GM08714 (cell line): ENCODE data around the gene HS6ST3.
"Not testable (repeated sequence)": the region's sequence is repeated elsewhere in the genome, so short reads cannot be mapped to it uniquely, and the experiment has no call there.

Experiments used
- H3K4me3 ChIP-seq: fragments of 200-500 bp; sonication (Bioruptor generic); 2 replicates; pipeline ENCODE4 v1.5.1; 2014; ENCODE audit warnings: mild to moderate bottlenecking, low read length, inconsistent platforms
- ZNF274 ChIP-seq: IDR thresholded peaks from 2 replicates; pipeline ENCODE4 v1.6.1; 2012; ENCODE audit warnings: mild to moderate bottlenecking, low read depth, low read length

HS6ST3 gene

DNA sequence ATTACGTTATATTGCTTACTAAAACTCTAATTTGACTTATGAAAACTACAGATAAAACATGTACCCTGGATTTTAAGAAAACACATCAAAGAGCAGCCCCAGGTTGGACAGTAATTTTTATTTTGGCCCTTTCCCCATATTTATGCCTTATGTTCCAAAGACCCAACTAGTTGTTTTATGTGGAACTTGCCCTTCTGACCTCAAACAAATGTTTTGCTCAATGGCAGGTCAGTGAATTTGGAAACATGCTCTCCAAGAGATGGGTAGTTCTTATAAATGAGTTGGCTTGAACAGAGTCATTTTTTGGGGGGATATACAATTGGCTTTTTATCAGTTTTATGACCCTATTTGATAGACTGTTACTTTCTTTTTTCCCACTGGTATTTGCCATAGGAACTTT is 360.0 kb downstream of the HS6ST3 start:
- TF ChIP-seq ZNF274: no peak

DNA sequence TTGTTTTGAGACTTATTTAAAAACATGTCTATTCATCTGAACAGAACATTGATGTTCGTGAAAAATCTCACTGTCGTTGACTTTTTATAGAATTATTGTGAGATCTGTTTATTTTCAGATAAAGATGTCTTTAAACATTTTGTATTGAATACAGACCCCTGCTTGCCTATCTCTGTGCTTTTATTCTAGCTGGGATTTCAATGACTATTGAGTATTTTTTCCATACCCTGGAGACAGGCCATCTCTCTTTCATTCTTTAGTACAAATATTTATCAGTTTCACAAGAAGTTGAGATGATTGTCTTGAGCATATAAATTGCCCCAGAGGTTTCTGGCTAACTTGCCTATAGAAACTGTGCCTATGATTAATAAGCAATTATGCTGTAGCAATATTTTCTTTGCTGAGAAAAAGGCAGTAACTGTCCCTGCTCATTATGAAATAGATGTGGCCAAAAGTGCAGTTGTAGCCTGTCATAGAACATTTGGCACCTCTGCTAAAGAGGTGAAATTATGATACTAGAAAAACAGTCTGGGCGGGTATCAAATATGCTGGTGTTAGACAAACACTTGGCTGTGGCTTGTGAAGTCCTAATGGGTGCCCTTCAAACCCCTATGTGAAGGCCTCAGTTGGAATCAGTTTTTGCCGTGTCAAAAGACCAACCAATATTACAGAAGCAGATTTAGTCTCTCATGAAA is 360.6 kb downstream of the HS6ST3 start:
- no peak for TF ChIP-seq ZNF274
- no peak overlapping the region for H3K4me3 ChIP-seq

More for the DNA sequence above, 360.0 kb downstream of the HS6ST3 start:
- H3K4me3 ChIP-seq: no peak overlapping the region

DNA sequence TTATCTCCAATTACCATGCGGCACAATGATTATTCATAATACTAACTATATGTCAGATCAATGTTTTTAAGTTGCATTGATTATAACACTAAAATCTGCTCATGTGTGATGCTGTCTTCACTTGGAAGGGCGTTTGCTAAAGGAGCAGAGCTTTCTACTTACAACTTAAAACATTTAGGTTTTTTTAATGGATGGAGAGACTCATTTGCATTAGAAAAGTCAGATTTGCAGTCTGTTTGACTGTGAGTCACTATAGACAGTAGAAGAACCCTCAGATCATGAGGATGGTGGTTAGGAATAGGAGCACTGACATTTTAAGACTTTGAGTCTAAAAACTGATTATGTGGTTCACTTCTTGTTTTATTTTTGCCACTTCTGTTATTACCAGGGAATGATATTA is 364.6 kb downstream of the HS6ST3 start:
- TF ChIP-seq ZNF274: no peak

DNA sequence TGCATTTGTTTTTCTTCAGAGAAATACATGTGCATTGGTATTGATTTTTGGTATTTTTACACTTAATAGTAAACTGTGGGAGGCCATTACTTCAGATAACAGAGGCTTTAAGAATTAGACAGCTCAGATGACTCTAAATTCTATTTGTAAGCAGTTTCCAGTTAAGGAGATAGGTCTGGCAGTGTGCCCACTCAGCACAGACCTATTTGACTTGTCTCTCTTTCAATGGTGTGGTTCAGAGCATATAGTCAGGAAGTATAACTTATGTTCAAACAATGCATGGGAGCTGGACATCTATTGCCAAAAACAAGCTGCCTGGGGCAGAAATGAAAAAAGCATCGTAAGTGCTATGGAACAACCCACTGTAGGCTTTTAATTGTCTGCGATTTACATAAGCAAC is 370.7 kb downstream of the HS6ST3 start:
- no peak overlapping the region for H3K4me3 ChIP-seq
- no peak for TF ChIP-seq ZNF274

More for the DNA sequence above, 364.6 kb downstream of the HS6ST3 start:
- no peak overlapping the region for H3K4me3 ChIP-seq

DNA sequence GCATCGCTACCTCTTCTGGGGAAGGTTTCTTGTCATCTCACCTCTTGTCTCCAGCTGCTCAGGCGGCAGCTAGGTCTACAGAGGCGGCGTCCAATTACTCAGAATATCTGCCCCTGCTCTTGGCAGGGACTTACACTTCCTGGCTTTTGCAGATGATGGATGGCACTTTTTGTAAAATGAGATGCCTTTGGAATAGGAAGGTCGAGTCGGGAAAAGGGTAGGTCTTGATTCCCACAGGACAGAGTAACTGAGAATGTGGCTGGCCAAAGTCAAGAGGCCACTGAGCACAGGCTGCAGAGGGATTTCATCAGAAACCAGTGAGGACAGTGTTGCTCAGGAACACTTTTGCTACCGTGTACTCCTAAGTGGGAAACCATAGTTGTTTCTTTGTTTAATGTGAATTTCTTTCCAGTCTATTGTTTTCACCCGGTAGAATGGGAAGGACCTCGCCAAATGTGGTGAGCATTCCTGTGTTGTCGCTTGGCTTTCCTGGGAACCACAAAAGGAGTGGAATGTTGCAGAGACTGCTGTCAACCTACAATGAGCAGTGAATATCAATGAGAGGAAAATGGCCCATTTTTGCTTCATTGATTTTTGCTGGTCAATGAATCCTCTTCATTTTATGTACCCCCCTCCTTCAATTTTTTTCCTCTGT is 383.7 kb downstream of the HS6ST3 start:
- no peak overlapping the region for H3K4me3 ChIP-seq
- TF ChIP-seq ZNF274: no peak

DNA sequence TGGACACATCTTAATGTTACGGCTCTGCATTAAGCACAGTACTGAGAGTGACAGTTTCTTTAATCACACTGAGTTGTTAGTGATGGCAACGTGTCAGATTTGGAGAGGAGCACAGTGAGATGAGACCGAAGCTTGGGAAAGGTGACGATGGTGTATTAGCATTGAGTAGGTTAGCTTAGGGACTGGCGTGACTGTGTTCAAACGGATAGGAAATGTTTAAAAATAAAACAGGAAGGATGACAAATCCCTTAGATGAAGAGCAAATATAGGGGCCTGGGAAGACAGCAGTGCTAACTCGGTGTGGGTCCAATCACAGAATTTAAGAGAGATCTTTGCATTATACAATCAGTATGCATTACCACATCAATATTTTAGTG is 384.3 kb downstream of the HS6ST3 start:
- no peak for TF ChIP-seq ZNF274
- no peak overlapping the region for H3K4me3 ChIP-seq

DNA sequence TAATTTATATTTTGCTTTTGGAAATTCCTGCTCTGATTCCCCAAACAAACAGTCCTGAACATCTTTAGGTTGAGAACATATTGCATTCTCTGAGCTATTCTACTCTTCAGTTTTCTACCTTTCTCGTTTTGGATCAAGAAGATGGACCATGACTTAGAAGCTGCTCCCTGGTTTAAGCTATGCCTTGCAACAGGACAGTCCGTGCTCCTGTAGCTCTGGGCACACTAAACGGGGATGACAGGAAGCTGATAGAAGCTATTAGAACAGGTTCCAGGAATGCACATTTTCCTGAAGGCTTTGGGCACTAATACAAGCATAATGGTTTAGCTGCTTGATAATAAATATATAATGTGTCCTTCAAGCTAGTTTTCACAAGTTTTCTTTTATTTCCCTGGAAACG is 385.2 kb downstream of the HS6ST3 start:
- TF ChIP-seq ZNF274: no peak
- no peak overlapping the region for H3K4me3 ChIP-seq

DNA sequence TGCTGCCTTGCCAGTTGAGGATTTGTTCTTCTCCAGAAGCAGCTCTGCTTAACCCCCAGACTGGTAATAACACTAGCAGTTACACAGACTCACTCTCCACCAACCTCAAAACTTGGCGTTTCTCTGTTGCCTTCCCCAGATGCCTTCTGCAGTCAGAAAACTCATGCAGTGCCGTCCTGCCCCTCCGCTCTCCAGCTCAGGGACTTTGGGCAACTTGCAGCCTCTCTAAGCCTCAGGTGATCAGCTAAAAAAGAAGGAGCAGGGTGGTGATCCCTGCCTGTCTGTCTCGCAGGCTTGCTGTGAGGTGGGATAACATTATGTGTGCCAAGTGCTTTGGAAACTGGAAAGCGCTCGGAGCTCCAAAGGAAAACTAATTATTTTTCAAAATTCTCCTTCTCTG is 391.6 kb downstream of the HS6ST3 start:
- no peak for TF ChIP-seq ZNF274
- H3K4me3 ChIP-seq: no peak overlapping the region

DNA sequence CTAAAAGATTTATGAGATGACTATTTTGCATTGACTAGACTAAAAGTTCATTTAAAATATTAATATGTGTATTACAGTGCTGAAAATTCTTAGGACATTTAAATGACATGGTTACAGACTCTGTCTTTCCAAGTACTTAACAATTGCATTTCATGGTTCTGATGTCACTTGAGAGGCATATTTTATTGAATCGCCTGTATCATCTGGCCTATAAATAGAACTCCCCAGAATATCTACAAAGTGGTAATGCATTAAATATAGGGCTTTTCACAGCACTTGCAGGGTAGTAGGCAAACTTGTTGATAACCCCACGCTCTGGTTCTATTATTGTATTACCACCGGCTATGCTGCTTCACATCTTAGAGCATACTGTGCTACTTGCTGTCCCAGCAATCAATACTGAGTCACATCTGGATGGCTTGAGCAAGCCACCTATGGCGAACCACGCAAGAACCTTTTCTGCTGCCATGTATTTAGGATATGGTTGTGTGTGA is 400.6 kb downstream of the HS6ST3 start:
- H3K4me3 ChIP-seq: no peak overlapping the region
- no peak for TF ChIP-seq ZNF274

DNA sequence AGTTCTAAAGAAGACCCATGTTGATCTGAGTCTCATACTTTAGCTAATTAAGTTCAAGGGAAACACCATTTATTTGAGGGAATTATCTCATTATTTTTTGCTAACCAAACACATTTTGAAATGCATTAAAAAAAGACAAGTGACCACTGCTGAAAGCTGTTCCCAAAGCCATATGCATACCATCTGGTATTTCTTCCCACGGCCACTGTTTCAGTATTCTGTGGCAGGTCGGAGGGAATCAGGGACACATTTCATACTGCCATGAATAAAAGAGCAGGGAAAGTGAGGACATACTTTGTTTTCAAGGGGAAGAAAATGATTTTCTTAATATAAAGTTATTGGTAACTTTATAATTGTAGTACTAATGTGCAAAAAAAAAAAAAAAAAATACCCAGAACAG is 401.2 kb downstream of the HS6ST3 start:
- no peak for TF ChIP-seq ZNF274
- no peak overlapping the region for H3K4me3 ChIP-seq

DNA sequence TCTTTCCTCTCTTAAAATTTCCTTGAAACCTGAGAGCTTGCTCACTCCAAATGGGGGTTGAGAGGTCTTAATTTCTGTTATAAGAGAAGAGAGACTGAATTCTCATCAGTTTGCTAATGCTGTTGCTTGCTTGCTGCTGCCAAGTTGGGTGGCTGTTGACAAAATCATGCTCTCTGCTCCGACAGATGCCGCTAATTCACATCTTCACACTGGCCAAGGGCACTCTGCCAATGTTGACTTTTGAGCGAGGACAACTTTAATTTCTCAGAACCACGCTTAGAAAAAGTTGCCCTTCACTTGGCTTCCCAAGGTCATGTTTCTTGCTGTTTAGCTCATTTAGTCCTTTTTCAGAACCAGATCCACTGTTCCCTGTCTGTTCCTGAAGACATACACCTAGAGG is 402.9 kb downstream of the HS6ST3 start:
- H3K4me3 ChIP-seq: no peak overlapping the region
- TF ChIP-seq ZNF274: no peak

DNA sequence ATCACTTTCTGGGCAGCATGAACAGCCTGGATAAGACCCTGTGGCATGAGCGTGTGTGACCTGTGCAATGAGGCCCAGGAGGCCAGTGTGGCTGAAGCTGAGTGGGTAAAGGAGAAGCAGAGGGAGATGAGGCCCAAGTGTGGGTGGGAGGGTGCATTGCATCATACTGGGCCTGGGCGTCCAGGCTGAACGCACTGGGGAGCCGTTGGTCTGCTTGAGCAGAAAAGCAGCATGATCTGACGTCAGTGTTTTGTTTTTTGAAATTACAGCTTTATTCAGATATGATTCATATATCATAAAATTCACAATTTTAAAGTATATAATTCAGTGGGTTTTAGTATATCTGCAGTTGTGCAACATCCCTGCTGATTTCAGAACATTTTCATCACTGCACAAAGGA is 409.7 kb downstream of the HS6ST3 start:
- TF ChIP-seq ZNF274: no peak
- H3K4me3 ChIP-seq: no peak overlapping the region

DNA sequence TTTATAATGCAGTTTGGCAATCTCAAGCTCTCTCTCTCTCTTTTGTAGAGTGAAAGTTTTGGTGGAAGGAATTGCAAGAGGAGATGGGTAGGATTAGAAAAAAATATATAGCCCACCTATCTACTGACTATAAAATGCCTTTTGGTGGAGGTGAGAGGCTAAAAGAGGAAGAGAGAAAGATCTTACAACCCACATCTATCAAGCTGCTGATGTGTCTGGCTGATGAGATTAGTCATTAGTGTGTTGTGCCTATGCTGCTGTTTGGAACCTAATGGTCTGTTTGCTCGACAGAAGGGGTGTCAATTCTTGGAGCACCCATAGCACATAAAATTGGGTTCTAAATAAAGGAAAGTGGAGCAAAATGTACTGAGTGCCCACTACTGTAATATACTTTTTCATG is 411.0 kb downstream of the HS6ST3 start:
- H3K4me3 ChIP-seq: no peak overlapping the region
- no peak for TF ChIP-seq ZNF274

DNA sequence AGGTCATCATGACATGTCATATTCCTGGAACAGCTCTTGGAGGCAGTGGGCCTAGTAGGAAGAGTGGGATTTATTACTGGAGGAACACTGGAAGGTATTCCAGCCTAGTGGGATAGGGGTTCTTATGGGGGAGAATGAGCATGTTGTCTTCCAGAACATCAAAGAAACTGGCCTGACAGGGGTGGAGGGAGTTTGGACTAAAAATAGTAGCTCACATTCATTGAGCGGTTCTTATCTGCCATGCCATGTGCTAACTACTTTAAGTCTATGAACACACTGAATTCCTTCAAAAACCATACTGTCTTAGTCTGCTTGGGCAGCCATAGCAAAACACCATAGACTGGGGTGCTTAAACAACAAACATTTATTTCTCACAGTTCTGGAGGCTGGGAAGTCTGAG is 413.6 kb downstream of the HS6ST3 start:
- TF ChIP-seq ZNF274: no peak
- H3K4me3 ChIP-seq: no peak overlapping the region

DNA sequence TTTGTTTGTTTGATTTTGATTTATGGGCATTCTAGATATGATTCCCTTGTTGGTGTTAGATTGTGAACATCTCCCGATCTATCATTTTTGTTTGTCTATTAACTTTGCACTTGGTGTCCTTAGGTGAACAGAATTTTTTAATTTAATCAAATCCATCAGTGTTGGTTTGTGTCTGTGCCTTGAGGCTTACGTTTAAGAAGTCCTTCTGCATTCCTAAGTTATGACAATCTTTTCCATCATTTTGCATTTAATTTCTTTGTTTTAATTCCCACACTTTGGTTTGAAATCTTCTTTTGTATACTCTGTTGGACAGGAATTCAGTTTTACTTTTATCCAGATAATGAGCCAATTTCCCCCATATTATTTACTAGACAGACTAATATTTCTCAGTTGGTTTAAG is 421.7 kb downstream of the HS6ST3 start:
- H3K4me3 ChIP-seq: no peak overlapping the region
- no peak for TF ChIP-seq ZNF274

DNA sequence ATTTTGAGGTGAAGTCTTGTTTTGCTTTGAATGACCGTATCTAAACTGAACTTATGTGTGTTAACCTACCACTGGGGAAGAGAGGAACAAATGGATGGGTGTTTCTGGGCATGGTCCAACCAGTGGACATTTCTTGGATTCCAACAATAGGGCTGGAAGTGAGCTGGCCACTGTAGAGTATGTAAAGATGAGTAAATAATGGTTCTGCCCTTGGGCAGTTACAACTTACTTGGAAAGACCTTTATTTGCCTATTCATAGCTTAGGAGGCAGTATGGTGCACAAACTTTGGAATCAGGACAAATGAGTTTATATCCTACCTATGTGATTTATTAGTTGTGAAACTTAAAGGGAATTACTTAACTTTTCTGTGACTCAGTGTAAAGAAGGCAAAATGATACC is 429.5 kb downstream of the HS6ST3 start:
- TF ChIP-seq ZNF274: no peak
- H3K4me3 ChIP-seq: no peak overlapping the region

DNA sequence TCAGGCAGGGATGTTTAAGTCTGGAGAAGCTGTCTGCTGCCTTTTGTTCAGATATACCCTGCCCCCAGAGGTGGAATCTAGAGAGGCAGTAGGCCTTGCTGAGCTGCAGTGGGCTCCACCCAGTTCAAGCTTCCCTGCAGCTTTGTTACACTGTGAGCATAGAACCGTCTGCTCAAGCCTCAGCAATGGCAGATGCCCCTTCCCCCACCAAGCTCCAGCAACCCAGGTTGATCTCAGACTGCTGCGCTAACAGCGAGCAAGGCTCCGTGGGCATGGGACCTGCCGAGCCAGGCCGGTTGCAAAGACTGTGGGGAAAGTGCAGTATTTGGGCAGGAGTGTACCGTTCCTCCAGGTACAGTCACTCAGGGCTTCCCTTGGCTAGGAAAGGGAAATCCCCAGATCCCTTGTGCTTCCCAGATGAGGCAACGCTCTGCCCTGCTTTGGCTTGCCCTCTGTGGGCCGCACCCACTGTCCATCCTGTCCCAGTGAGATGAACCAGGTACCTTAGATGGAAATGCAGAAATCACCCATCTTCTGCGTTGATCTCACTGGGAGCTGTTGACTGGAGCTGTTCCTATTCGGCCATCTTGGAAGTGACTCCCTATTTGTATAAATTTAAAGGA is 434.6 kb downstream of the HS6ST3 start:
- not testable (repeated sequence) for H3K4me3 ChIP-seq
